Suppressor macrophage (primary cell): ENCODE measurements around the gene MARCO.
A peak's percentile ranks its signal among the peaks of the same experiment; 100 is the strongest.

Experiments
- DNase-seq, 4 experiments: peaks; one replicate each; pipeline ENCODE4 v3.0.0-alpha.2; 2020 to 2022

The MARCO gene

DNA sequence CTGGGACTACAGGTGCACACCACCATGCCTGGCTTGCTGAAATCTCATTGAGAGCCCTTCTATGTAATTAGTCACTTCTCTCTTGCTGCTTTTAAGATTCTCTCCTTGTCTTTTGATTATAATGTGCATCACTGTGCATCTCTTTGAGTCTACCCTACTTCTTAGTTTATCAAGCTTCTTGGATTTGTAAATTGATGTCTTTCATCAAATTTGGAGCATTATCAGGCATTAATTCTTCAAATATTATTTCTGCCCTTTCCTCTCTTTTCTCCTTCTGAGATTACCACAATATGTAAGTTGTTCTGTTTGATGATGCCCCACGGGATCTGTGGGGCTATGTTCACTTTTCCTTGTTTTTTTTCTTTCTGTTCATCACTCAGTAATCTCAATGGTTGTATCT lies 9.0 kb upstream of the MARCO start:
- DNase-seq = no peak

- peak; percentile 60 to 84 (median 70) for DNase-seq
Observed at GRCh38 chr2:118936306-118936705, 5.7 kb upstream of the MARCO start.

DNA sequence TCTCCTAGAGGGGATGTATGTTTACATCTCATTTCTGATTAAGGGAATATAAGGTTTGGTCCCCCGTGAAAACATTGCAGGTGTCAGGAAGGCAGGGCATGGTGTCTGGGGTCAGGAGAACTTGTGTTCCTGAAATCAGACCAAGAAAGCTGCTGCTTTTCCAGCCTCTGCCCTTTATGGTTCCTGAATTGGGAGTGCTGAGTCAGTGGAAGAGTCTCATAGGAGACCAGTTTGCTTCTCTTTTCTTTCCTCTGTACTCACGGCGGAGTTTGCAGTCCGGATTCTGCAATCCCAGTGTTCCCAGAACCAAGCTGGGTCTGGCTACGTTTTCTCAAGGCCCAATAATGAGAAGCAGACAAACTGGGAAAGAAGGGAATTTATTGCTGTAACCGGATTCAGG lies 5.1 kb upstream of the MARCO start:
- DNase-seq = peak; percentile 66 to 85 (median 78)

DNA sequence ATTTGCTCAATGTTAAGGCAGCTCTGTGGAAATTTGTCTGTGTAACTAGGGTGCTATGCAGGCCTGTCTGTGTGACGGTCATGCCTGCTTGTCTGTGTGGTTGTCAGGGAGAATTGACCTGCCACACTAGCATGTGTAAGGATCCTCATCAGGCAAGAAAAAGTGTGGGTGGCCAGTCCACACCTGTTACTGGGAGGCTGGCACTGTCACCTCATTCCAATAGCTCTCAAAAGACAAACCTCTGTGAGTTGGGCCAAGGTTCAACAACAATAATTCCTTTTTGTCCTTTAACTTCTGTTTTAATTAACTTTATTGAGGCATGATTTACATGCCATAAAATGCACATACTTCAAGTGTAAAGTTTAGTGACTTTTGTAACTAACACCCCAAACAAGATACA lies 4.2 kb upstream of the MARCO start:
- DNase-seq = no peak

GRCh38 chr2:118939994-118940393 lies 2.0 kb upstream of the MARCO start:
- peak in 2 of 4 experiments; percentile 55 to 65 for DNase-seq

- DNase-seq = peak; percentile 73 to 91 (median 88)
Observed at GRCh38 chr2:118940486-118941120, 1.4 kb upstream of the MARCO start.

DNA sequence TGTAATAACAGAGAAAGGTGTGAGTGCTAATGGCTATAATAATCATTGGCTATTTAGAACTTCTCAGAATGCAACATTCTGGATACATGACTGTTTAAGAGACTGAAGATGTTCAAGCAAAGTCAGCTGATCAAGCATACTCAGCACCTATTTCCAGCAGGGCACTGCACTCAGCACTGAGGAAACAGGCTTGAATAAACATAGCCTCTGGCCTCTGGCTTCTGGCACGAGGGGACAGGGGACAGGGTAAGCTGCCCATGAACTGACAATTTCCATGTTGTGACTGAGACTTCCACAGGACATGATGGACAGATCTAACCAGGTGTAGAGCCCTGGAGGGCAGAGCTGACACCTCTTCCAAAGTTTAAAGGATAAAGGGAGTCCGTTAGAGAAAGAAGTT lies 1.3 kb downstream of the MARCO start:
- DNase-seq = no peak

DNA sequence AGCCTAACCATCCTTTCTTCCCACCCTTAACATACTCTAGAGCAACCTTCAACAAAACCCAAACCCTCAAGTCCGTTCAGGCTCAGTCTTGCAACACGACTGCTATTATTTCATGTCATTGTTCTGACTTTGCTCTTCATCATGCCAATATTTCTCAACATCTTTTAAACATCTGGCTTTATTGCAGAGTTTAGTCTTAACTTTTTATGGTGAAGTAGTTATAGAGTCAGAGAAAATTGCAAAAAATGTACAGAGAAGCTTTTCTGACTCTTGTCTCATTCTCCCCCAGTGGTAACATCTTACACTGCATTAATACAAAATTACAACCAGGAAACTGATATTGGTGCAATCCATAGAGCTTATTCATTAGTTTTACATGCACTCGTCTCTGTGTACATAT lies 3.9 kb downstream of the MARCO start:
- peak in 2 of 4 experiments; percentile 47 for DNase-seq

- DNase-seq = peak; percentile 43 to 78 (median 64)
Observed at GRCh38 chr2:118948266-118948665, 6.3 kb downstream of the MARCO start.

DNA sequence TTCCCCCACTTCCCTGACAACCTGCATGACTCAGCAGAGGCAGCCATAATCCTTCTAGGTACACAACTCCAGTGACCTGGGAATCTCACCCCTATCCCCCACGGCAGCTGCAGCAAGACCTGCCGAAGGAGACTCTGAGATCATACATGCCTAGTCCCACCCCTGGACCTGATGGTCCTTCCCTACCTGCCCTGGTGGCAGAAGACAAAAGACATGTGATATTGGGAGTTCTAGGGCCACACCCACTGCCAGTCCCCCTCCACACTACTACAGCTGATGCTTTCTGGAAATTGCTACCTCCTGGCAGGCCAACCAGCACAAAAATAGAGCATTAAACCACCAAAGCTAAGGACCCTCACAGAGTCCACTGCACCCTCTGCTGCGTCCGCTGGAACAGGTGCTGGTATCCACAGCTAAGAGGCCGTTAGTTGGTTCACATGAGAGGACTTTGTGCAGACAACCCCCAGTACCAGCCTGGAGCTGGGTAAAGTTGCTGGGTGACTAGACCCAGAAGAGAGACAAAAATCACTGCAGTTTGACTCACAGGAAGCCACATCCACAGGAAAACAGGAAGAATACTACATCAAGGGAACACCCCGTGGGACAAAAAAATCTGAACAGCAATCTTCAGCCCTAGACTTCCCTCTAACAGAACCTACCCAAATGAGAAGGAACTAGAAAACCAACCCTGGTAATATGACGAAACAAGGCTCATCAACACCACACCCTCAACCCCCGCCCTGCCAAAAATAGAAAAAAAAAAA lies 12.5 kb downstream of the MARCO start:
- DNase-seq = peak; percentile 79 to 92 (median 87)

GRCh38 chr2:118965737-118966136 lies 23.7 kb downstream of the MARCO start:
- DNase-seq = no peak

GRCh38 chr2:118967124-118967880 lies 25.3 kb downstream of the MARCO start:
- no peak for DNase-seq

DNA sequence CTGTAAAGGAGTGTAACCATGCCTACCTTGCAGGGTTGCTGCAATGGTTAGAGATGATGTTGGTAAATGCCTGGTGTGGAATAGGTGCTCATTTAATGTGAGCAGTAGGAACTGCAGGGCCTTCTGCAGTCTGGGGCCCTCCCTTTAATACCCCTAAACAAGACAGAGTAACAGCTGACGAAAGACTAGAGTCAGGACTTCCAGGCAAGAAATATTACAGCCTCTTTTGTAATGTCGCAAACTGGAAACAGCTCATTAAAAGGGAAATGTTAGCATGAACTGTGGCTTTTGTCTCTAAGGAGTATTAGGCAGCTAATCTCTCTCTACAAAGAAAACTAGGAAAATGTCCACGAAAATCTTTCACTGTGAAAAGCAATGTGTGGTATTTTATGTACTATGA lies 26.0 kb downstream of the MARCO start:
- DNase-seq = peak in 3 of 4 experiments; percentile 45 to 74 (median 63)

- peak; percentile 43 to 67 (median 56) for DNase-seq
Observed at GRCh38 chr2:118968961-118969733, 27.2 kb downstream of the MARCO start.

DNA sequence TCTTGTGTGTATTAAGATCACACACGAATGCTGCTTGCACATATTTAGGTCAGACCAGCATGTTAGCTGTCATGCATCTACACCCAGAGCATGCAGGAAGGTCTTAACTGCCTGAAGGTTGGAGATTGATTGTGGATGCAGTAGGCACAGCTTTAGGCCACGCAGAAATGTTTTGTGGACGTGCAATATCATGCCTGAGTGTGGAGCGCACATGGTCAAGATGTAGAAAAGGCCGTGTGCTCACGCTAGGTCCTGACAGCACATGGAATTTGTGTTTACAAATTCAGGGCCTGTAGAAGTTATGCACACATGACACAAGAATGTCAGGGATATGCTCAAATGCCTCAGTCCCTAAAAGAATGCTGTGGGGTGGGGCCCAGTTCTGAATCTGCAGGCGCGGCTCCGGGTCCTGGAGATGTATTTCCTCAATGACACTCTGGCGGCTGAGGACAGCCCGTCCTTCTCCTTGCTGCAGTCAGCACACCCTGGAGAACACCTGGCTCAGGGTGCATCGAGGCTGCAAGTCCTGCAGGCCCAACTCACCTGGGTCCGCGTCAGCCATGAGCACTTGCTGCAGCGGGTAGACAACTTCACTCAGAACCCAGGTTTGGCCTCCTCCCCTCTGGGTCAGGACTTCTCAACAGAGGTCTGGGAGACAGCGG lies 27.9 kb downstream of the MARCO start:
- DNase-seq = no peak

- DNase-seq = peak; percentile 78 to 90 (median 88)
Observed at GRCh38 chr2:118970396-118971135, 28.6 kb downstream of the MARCO start.

DNA sequence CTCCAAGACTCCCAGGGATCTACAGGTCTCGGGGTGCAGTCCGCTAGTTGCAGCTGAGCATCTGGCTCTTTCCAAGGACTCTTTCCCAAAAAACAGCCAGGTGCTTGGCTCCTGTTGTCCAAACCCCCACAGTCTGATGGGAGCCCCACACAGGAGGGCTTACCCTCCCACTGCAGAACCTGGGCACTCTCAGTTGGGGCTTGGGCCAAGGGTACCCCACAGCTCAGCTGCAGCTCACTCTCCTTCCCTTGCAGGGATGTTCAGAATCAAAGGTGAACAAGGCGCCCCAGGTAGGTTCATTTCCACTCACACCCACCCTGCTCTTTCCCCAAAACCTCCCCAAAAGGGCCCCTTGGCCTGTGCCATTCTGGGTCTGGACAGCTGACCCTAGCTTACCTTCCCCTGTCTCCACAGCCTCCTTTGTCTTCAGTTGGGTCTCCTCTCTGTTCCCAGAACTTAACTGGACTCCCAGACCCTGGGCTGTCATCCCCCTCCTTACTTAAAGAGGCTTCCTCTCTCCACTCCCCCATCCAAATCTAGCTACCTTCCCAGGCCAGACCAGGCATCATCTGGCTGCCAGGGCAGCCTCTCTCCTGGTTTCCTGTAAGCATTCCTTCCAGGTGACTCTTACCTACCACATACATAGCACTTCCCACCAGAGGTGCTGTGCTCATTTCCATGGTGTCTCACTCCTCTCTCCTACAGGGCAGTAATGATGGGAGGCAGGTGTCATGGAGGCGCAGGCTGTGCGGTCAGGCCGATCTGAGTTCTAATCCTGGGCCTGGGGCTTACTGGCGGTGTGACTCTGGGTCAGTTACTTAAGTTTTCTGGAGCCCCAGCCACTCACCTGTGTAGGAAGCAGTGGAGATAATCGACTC lies 29.5 kb downstream of the MARCO start:
- DNase-seq = no peak

GRCh38 chr2:118973542-118973951 lies 31.6 kb downstream of the MARCO start:
- peak; percentile 68 to 90 (median 86) for DNase-seq

GRCh38 chr2:118974103-118974993 lies 32.4 kb downstream of the MARCO start:
- peak; percentile 84 to 93 (median 88) for DNase-seq
